Stimulated activated CD8-positive, alpha-beta memory T cell treated with anti-CD3 and anti-CD28 coated beads, Interleukin-15, amount 100 ng/mL, for 48 hours (primary cell): ENCODE results near the gene TBPL1.
"Not testable (repeated sequence)": the region's sequence is repeated elsewhere in the genome, so short reads cannot be mapped to it uniquely, and the experiment has no call there.

Experiments
- DNase-seq, 2 donors: peaks; one replicate each; pipeline ENCODE4 v3.0.0-alpha.2; 2020; ENCODE audit warnings: low read depth in 2 of 2

The TBPL1 gene

DNA sequence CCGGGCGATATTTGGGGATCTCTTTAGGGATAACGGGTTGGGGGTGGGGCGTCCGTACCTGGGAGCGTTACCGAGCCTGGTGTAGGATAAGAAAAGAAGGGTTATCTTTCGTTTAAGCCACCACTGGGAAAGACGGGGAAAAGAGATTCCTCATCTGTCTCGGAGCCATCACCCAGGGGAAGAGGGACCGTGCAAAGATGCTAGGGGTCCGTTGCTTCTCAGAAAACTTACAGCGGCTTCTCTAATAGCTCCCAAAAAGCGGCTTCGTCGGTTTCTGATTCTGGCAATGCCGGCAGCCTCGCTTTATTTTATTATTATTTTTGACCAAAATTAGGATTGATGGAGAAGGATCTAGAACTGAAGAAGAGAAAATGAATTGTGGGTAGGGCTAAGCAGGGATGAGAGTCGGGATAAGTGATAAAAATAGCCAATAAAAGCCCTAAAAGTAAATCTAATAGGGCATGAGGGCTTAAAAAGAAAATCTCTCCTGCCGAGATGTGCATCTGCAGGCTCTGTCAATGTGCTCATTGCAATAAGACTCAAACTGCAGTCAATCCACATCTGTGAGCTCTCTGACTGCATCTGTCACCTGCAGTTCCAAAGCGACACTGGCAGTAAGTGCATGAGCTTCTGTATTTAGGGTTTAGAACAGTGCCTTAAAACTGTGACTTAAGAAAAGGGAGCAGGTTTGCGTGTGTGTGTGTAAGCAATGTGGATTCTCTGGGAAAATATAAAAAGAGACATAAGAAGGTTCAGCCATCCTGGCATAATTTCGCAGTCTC, 801 bp downstream of the TBPL1 start:
- DNase-seq = no peak

DNA sequence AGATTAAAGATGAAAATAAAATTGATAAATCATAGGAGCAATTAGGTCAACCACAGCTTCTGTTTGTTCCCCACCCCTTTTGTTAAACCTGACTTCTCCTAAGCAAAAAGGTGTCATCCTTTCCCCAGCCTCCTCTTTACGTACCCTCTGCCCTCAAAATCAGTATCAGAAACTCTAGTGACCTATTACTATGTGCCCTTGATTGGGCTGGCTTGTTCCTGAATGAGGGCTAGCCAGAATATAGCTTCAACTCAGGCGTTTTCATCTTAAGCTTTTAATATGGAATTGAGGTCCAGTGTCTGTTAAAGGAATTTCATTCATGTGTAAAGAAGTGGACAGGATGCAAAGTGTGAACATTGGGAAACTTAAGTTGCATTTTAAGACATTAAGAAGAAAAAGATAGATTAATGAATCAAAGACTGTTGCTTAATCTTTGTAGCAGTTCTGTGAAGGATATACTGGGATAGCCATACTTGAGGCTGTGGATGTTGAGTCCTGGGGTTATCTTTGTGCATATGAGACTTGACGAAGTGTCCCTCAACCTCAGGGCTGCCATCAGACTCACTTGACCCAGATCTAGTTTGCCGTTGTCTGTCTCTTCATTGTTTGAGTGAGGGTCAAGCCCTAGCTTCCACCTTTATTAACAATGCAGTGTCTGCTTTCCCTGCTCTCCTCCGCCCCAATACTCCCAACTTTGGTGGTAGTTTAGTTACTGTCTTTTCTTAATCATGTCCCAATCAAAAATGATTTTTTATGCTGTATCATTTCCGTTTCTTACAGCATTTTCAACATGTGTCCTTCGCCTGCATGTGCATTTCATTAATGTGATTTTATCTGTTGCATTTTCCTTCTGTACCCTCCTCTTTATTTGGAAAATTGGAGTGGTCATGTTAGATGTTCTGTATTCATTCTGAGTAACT, 1.9 kb downstream of the TBPL1 start:
- no peak for DNase-seq

DNA sequence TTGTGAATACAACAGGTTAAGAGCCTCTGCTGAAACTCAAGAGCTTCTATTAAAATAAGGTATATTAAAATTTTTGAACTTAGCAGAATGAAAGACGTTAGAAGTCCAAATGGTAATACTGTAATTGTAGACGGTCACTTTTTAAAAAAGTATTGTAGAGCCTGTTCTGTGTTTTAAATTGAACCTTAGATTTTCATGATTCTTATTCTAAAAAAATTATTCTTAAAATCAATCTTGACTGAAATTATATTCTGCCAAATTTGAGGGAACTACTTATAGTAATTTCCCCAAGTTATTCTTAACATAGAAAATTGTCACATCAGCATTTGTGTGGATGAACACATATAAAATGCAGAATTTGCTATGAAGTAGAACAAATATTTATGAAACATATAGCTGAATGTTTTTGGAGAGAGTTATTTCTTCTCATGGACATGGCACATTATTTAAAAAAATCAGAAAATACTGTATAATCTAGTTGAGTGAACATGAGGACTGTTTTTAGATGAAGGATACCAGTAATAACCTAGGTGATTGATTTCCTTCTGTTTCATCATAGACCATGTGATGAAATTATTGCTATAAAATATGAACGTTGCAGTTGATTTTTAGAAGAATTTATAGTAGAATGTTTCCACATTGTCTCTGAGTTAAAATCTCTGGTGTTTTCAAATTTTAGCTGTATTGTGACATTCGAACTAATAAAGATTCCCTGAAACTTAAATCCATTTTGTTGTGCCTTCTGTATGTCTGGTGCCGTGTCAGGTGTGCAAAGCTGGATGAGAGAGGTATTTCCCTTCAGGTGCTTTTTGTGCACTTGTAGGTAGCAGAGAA, 2.8 kb downstream of the TBPL1 start:
- DNase-seq = no peak

DNA sequence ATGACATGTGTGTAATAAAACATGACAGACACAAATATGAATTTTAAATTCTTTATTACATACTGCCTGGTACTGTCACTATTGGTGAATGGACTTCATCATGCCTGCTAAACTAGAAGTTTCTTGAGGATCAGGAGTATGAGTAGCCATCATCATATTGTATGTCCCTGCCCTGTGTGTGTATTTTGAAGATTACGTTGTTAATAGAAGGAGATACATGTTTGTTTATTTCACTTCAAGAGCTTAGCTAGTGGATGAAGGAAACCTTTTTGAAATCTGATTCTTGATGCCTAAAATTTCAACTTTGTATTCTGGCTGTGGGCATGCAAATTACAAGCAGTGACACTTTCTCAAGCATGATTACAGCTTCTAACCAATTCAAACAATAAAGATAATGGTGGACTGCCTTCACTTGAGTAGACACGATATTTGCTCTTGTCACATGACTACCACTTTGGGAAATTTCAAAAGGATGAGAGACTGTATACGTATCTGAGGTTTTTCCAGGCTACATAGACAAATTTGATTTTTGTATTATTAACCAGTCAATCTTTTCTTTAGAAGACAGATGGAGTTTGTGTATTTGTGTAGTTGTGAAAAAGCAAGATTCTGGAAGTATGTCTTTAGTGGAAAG, 3.5 kb downstream of the TBPL1 start:
- no peak for DNase-seq

DNA sequence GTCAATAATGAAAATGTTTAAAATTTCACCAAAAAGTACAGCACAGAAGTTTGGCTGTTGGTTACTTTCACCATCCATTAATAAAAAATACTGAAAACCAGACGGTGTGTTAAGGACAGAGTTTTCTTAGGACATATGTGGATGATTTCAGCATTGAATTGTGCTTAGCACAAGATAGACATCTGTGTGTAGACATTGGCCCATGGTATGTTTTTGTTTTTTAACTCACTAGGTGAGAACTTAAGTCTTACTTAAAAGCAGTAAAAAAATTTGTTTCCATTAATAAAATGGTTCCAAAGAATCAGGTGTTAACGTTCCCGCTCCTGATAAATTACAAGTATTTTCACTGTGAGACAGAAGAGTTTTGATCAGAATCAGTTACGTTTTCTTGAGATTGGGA, 4.2 kb downstream of the TBPL1 start:
- DNase-seq = no peak

DNA sequence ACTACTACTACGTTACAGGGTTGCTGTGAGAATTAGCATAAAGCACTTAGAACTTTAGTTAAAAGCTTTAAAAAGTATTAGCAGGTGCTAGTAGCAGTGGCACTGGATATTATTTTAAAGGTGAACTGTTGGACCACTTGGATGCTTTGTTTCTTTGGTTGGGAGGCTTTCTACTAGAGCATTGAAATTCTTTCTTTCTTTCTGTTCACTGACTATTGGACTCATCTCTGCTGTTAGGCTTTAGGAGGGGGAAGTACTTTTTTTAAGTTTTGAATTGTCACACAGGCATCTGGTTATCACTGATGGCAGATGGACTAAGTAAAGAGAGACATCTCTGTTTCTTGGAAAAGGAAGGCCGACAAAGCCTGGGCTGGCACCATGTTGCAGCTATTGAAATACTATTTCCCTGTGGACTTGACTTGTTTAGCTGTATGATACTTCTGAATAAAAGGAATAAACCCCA, 4.8 kb downstream of the TBPL1 start:
- no peak for DNase-seq

DNA sequence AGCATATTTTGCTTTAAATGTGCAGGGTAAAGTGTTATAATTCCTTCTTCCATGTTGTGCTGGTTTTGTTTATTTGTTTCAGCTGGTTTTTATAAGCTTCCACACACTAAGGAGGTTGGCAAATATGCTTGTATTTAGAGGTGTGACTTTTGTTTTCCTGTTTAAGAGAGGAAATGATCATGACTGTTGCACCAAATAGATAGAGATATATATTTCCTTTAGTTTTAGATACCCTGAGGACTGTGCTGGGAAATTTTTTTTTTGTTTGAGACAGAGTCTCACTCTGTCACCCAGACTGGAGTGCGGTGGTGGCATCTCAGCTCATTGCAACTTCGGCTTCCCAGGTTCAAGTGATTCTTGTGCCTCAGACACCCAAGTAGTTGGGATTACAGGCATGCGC, 5.8 kb downstream of the TBPL1 start:
- no peak for DNase-seq

DNA sequence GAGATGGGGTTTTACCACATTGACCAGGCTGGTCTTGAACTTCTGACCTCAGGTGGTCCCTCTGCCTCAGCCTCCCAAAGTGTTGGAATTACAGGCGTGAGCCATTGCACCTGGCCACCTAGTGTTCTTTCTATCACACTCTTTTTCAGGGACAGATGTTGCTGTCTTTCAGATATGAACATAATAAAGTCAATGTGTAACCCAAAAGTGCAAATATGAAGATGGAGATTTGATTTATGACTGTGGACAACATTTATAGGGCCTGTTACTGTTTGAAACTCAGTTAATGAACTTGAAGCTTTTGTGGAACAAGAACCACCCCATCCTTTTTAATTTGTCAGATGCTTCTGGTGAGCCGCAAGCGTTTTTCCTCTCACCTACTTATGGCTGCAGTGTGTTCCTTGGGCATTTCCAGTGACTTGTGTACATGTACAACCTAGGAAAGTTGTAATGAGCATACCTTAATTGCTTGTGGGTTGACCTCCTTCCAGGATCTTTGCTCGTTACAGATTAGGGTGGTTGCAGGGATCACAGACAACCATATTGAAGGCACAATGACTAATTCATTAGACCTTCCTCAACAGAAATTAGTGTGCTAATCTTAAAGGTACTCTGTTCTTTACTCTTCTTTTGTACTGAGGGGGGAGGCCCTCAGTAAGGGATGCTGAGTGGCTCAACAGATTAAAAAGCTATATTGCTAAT, 6.8 kb downstream of the TBPL1 start:
- DNase-seq = no peak

DNA sequence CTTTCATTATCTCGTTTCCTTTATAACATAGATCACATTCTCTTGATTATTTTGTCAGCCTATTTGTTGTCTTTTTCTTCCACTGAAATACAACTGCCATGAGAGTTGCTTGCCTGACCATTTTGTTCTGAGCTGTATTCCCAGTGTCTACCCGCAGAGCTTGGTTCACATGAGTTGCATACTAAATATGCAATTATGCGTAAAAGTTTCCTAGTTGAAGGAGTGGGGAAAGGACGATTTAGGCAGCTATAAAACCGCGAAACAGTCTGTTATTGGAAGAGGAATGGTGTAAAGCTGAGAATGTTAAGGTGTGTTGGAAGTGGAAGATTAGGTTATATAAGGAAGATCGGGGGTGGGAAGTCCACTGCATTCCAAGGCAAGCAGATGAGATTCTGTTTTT, 8.8 kb downstream of the TBPL1 start:
- DNase-seq = no peak

DNA sequence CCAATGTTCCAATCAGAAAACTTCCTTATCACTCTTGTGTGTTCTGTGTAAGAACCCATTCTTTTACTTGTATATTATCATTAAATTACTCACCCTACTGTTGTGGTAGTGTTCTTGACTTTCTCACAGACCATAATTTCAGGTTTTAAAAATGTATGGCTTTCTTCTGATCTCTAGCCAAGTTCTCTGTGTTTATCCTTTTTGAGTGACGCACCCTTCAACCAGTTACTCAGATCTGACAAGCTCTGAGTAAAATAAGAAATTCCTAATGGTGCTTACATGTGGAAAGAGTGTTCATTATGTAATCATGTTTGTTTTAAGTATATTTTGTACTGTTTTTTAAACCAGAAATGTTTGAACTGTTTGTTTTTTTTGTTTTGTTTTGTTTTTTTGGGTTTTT, 11.0 kb downstream of the TBPL1 start:
- DNase-seq = no peak

DNA sequence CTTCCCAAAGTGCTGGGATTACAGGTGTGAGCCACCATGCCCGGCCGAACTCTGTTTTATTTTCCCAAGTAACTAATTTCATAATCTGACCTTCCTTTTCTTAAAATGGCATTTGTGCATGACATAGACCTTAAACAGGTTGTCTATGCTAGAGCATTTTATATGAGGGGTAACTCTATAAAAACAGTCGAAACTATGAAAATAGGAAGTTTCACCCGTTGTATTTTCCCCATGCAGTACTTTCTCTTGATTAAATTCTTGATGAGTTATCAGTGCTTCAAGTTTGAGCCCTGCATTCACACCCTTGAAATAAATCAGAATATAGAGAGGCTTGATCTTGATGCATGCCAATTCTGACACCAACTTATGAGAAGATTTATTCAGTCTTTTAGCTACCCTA, 11.7 kb downstream of the TBPL1 start:
- no peak for DNase-seq

DNA sequence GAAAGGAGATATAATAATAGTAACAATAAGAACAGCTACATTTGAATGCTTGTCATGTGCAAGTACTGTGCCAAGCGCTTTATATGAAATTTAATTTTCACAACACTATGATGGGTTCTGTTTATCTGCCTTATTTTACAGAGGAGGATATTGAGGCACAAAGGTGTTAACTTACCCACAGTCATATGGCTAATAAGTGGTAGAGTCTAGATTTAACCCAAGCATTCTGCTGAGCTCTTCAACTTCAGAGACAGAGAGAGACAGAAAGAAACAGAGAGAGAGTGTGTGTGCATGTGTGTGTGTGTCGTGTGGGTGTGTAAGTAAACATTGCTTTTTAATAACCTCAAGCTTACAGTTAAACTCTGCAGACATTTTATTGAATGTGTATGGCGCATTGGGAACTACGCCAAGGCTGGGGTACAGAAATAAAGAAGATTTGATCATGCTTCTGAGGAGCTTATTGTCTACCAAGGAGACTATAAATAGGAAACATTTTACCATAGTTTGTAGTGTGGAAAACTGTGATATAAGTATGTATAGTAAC, 12.9 kb downstream of the TBPL1 start:
- no peak for DNase-seq

DNA sequence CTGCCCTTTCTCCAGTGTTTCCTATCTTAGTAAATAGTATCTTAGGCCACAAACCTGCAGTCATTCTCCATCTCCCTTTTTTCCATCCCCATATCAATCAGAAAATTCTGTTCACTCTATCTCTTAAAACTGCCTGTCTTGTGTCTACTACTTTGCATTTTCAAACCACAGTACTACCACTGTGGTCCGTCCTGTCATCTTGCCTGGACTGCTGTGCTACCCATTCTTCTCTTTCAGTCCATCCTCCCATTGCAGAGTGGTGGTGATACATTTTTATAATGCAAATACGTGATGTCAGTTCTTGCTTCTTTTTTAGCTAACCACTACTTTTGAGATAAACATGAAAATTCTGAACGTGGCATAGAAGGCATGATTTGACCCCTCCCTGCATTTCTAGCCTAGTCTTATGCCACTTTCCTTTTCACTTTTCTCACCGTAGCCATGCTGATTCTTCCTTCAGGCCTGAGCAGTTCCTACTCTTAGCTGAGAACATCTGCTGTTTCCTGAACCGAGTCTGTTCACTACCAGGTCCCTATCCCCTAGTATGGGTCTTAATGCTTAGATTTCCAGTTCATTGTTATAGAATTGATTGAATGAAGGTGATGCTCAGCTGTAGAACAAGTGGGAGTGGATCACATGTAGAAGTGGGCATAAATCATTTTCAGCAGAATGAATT, 13.8 kb downstream of the TBPL1 start:
- no peak for DNase-seq

DNA sequence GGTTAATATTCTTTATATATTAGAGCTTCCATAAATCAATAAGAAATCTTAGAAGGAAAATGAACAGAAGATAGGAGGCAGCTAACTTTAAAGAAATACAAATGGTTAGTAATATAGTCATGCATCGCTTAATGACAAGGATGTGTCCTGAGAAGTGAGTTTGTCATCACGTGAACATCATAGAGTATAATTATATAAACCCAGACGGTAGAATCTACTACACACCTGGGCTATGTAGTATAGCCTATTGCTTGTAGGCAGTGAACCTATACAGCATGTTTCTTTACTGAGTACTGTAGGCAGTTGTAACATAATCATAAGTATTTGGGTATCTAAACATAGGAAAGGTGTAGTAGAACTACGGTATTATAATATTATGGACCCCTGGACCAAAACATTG, 14.3 kb downstream of the TBPL1 start:
- no peak for DNase-seq

DNA sequence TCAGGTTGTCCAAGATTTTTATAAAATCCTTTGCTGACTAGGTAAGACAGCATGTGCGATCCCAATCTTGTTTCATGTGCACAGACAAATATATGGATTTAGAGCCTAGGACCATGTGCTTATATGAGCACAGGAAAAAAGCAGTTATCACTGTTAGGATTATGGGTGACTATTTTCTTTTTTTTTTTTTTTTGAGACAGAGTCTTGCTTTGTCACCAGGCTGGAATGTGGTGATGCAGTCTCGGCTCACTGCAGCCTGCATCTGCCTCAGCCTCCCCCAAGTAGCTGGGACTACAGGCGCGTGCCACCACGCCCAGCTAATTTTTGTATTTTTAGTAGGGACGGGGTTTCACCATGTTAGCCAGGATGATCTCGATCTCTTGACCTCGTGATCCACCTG, 14.8 kb downstream of the TBPL1 start:
- DNase-seq = not testable (repeated sequence)

DNA sequence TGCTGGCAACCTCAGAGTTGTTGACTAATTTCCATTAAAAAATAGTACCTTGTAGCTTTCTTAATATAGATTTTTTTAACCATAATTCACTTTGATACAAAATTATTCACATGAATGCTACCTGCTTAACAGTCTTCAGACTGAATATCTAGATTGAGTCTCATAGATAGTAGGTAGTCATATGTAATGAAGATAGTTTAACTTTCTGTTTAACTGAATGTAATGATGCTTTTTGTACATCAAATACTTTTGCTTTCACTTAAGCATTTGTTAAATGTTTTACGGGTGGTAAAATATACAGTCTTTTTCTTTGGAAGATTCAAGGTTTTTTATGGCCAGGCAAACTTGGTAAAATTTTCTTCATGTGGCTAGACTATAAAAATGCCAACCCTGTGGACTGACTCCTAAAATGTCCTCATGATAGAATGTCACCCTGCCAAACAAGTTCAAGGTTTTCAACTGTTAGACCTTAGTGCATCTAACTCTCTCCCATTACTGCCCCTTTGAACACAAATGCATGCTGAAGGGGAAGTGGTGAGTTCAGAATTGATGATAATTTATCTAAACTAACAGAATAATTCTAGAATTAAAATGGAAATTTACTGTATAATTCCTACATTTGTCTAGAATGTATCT, 16.4 kb downstream of the TBPL1 start:
- DNase-seq = no peak

DNA sequence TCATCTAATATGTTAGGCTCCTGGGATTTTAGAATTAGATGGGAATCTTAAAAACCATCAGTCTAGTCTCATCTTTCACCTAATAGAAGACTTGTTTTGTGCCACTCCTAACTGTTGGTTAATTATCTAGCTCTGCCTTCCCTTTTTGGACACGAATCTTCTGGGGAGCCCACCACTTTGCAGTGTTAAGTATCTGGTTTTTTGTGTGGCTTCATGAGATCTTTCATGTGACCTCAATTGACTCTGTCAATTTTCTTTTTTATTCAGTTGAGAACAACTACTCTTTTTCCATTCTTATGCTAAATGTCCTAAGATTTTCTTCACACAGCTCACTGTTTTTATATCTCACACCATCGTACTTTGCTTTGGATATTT, 16.9 kb downstream of the TBPL1 start:
- no peak for DNase-seq

DNA sequence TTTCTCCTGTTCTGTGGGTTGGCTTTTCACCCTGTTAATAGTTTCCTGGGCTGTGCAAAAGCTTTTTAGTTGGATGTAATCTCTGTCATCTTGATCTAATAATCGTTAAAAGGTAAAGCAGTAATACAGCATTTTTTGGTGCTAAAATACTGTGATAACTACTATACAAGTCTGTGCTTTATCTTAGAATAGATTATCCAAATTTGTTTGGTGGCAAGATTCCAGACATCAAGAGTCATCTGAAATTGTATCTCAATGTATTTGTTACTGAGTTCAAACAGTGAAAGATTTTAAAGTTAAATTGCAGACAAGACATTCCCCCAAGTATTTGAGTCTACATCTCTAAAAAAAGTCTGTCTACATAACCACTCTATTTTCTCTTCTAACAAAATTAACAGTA, 18.8 kb downstream of the TBPL1 start:
- no peak for DNase-seq

DNA sequence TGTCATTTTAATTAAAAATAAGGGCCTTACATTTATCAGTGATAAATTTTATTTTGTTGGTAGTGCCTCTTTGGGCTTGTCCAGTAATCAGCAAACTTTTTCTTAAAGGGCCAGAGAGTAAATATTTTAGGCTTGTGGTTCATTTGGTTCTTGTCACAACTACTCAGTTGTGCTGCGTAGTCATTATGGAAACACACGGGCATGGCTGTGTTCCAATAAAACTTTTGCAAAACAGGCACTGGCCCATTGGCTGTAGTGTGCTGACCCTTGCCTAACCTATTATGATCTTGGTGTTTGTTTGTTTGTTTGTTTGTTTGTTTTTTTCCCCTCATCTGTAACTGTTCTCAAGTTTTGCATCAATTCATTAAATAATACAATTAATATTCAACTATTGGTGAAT, 19.4 kb downstream of the TBPL1 start:
- DNase-seq = no peak
